OCI-M2 (cell line): Measurements from ENCODE around the gene TGFBR3L.

Experiments
- DNase-seq: peaks from one replicate; lab custom pipeline; 2025; ENCODE audit not compliant: unreplicated experiment; lab: John Stamatoyannopoulos, UW

TGFBR3L gene

DNA sequence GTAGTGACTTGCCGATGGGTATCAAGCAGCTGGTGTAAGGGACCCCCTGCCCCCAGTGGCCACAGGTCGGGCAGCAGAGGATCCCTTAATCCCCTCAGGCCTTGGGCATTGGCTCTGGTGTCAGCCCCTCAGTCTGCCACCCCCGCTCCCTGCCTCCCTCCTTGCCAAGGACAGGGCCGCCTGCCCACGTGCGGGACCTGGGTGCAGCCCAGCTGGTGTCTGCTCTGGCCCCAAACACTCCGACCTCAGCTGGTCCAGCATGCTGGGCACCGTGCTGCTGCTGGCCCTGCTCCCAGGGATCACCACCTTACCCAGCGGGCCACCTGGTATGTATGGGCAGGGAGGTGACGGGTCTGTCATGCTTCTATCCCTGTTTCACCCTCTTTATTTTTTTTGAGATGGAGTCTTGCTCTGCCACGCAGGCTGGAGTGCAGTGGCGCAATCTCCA, at the start of gene TGFBR3L:
TSS of gene TGFBR3L (plus strand) at position 233 of the 448 bp plus-strand sequence.
- no peak for DNase-seq

DNA sequence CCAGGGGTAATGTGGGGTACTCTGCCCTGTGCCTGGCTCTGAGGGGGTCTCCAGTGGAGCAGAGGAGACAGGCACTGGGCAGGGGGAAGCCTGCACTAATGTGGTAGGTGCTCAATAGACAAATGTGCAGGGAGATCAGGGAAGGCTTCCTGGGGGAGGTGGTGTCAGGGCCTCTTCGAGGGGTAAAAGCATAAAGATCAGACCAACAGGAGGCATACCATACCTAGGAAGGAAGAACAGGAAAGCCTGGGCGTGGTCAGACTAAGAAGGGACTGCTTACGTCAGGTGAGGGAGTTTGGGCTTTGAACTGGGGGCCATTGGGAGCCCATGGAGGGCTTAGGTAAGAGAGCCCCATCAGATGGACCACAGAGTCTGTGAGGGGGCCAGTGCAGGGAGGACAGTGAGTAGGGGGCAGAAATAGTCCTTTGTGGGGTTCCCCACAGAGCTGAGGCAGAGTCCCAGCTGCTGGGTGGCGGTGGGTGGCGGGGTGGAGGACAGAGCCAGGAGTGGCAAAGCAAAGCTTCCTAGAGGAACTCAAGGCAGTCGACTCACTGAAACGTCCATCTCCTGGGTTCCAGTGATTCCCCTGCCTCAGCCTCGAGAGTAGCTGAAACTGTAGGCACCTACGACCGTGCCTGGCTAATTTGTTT, 49.2 kb upstream of the TGFBR3L start:
- DNase-seq: no peak

- DNase-seq: no peak
These were observed 48.1 kb upstream of the TGFBR3L start for GRCh38 chr19:7866399-7867091.

- DNase-seq: no peak
These were observed 47.4 kb upstream of the TGFBR3L start for GRCh38 chr19:7867092-7867844.

GRCh38 chr19:7868326-7868670, 46.3 kb upstream of the TGFBR3L start:
- DNase-seq: no peak

GRCh38 chr19:7868671-7869452, 45.8 kb upstream of the TGFBR3L start:
- DNase-seq: peak; percentile 77

DNA sequence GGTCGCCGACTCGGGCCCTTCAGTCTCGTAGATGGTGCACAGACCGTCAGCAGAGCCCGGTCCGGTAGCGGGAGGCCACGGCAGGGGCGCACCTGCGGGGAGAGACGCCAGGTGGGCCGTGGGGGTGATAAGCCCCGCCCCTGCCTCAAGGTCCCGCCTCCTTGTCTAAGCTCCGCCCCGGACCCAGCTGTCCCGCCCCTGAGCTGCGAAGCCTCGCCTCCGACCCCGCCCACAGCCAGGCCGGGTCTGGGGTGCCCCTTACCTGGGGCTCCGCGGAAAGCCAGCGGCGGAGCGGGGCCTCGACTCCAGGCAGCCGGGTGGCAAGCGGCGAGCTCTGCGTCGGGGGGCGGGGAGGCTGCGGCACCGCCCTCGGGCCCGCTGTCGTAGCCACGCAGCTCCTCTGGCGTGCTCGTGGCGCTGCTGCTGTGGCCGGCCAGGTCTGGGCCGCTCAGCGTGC, 45.1 kb upstream of the TGFBR3L start:
- DNase-seq: no peak

DNA sequence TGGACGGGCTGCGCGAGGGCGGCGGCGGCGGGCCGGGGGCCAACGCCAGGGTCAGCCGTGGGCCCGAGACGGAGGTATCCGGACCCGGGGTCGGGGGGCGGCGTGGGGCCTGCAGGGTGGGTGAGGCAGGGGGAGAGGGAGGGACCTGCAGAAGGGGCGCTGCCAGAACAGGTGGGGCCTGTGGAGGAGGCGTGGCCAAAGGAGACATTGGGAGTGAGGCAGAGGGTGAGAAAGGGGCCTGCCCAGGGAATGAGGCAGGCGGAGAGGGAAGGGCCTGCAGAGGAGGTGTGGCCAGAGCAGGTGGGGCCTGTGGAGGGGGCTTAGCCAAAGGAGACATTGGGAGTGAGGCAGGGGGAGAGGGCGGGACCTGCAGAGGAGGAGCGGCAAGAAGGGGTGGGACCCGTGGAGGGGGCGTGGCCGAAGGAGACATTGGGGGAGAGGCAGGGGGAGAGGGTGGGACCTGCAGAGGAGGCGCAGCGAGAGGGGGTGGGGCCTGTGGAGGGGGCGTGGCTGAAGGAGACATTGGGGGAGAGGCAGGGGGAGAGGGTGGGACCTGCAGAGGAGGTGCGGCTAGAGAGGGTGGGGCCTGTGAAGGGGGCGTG, 44.6 kb upstream of the TGFBR3L start:
- DNase-seq: peak; percentile 30

DNA sequence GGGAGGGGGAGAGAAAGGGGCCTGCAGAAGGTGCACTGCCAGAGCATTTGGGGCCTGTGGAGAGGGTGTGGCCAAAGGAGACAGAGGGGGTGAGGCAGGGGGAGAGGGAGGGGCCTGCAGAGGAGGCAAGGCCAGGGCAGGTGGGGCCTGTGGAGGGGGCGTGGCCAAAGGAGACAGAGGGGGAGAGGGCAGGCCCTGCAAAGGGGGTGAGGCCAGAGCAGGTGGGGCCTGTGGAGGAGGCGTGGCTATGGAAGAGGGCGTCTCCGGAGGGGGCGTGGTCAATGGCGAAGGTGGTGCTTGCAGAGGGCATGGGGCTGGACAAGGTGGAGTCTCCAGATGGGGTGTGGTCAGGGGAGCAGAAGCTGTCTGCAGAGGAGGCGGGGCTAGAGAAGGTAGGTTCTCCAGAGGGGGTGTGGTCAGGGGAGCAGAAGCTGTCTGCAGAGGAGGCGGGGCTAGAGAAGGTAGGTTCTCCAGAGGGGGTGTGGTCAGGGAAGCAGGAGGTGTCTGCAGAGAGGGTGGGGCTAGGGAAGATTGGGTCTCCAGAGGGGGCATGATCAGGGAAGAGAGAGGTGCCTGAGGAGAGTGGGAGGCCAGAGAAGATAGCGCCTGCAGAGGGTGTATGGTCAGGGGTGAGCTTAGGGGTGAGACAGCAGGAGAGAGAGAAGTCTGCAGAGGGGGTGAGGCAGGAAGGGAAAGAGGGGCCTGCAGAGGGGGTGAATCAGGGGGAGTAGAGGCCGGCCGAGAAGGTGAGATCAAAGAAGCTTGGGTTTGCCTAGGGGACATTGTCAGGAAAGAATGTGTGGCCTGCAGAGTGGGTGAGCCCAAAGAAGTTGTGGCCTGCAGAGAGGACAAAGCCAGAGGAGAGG, 43.8 kb upstream of the TGFBR3L start:
- DNase-seq: peak; percentile 59

- DNase-seq: peak; percentile 84
These were observed 43.0 kb upstream of the TGFBR3L start for GRCh38 chr19:7871437-7872305.

DNA sequence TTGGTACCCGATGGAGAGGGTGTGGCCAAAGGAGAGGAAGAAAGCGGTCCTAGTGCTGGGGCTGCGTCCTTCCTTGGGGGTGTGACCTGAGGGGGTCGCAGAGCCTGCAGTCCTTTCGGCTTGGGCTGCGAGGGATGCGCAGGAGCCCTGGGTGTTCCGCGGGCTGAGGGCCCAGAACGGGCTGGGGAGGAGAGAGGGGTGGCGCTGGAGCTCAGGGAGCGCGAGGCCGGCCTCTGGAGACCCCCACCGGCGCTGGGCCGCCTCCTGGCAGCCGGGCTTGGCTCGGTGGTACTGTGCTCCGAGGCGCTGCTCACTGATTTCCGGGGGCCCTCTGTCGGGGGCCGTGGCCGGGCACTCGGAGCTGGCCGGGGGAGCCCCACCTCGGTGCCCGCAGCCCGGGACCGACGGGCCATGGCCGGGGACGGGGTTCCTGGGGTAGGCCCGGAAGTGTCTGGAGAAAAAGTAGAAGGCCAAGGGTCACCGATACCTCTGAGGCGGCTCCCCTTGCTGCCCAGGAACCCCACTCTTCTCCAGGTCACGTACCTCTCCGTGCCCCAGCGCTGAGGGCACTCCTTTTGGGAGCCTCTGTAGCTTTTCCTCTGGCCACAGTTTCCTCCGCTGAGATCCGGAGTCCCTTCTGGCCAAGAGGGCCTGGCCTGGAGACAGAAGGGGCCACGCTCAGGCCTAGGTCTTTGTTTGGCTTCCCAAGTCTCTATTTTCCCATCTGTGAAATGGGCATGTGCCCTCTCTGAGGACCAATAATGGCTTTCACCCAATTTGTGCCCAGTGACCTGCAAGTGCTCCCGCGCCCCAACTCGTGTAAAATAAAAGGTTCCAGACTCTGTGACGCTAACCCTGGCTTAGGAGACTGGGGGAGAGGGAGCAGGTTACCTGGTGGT, 42.1 kb upstream of the TGFBR3L start:
- DNase-seq: no peak

- no peak for DNase-seq
These were observed 41.1 kb upstream of the TGFBR3L start for GRCh38 chr19:7873304-7874075.

- no peak for DNase-seq
These were observed 40.3 kb upstream of the TGFBR3L start, which contains the start of gene PRR36 for GRCh38 chr19:7874076-7874896. Gene PRR36, minus strand, starts transcription at chr19:7874390. Its CDS starts 701 bp downstream, at chr19:7873689.

- no peak for DNase-seq
These were observed 39.7 kb upstream of the TGFBR3L start for GRCh38 chr19:7874897-7875273.

- DNase-seq: no peak
These were observed 37.3 kb upstream of the TGFBR3L start for GRCh38 chr19:7877249-7877836.
